ENCODE results near the gene SYT5.

DNA sequence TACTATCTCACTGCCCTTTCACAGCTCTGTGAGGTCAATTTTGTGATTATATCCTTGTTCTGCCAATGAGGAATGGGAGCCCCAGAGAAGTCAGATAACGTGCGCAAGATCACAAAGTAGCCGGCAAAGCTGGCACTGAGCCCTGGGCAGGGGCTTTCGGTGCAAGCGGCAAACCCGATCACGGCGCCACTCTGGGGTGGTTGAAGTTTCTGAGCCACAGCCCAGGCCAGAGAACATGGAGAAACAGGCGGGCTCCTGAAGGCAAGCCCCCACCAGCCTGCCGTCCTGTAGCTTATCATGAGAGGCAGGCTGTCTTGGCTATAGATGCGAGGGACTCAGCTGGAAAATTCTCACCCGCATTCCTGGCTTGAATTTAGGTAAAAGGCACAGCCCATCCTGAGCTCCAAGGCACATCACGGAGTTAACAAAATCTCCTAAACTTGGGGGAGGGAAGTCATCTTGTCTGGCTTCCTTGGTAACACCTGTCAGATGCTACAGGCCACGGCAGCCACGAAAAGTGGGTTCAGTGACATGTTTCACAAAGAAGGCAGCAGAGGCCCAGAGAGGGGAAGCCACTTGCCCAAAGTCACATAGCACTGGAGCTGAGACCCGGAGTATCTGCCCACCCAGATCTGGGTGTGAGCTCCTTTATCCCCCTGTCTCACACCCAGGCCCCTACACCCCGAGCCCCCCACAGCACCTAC, 43.5 kb downstream of the SYT5 start:
- TF ChIP-seq EZH2 (IDR thresholded peaks at IDR 0.05; ENCODE audit: low read depth, low read length, severe bottlenecking) (no peak), USF2 (IDR thresholded peaks at IDR 0.05; ENCODE audit: low read length) (no peak), TBP (IDR thresholded peaks at IDR 0.05; ENCODE audit: low read depth, low read length) (no peak), CTCF (IDR thresholded peaks at IDR 0.05; ENCODE audit: control extremely low read depth in 1 of 3, insufficient read depth in 1 of 3, low read depth in 1 of 3, low read length in 3 of 3) (no peak), TCF12 (IDR thresholded peaks at IDR 0.05; ENCODE audit: low read depth, low read length) (no peak), SAP30 (IDR thresholded peaks at IDR 0.05; ENCODE audit: insufficient read depth, insufficient replicate concordance, low read length) (no peak), RAD21 (IDR thresholded peaks at IDR 0.05 in 1 of 2, conservative IDR thresholded peaks at IDR 0.05 in 1 of 2; ENCODE audit: low read depth in 2 of 2, low read length in 2 of 2) (no peak)
- TF ChIP-seq, protein P1, sequence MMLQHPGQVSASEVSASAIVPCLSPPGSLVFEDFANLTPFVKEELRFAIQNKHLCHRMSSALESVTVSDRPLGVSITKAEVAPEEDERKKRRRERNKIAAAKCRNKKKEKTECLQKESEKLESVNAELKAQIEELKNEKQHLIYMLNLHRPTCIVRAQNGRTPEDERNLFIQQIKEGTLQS (IDR thresholded peaks at IDR 0.05; ENCODE audit: insufficient read depth, low read depth, low read length) = no peak

Measured in H1 (cell line).